NCI-H748 (cell line): ENCODE data around the gene RSBN1L.

Experiments
- DNase-seq: peaks from one replicate; lab custom pipeline; 2025; ENCODE audit not compliant: unreplicated experiment; lab: John Stamatoyannopoulos, UW

RSBN1L gene

DNA sequence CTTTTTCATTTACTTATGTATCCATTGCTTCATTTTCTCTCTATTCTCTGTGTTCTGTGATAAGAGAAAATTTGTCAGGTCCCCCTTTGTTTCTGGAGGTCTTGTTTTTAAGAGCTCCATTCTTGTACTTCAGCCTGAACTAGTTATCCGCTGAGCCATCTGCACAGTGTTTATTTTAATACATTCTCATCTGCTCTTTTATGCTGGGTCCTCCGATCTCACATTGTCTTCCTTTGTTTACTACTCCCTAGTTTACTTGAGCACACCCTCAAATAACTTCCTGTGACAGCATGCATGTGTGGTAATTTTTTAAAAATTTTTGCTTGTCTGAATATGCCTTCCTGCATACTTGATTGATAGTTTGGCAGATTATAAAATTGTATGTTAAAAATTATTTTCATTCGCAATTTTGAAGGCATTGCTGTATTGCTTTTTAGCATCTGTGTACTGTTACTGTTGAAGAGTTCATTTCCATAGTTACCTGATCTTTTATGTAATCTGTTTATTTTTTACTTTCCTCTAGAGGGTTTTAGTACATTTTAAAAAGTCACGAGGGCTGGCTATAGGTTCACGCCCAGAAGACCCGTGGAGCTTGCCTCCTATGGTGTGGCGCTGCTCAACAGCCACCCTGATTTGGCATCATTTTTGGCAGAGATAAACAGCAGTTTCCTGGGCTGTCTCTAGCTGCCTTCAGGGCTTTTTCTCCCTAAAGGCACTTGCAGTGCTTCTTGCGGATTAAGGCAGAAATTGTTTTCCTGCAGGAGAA, 31.9 kb downstream of the RSBN1L start:
- DNase-seq, result peak; percentile 91

DNA sequence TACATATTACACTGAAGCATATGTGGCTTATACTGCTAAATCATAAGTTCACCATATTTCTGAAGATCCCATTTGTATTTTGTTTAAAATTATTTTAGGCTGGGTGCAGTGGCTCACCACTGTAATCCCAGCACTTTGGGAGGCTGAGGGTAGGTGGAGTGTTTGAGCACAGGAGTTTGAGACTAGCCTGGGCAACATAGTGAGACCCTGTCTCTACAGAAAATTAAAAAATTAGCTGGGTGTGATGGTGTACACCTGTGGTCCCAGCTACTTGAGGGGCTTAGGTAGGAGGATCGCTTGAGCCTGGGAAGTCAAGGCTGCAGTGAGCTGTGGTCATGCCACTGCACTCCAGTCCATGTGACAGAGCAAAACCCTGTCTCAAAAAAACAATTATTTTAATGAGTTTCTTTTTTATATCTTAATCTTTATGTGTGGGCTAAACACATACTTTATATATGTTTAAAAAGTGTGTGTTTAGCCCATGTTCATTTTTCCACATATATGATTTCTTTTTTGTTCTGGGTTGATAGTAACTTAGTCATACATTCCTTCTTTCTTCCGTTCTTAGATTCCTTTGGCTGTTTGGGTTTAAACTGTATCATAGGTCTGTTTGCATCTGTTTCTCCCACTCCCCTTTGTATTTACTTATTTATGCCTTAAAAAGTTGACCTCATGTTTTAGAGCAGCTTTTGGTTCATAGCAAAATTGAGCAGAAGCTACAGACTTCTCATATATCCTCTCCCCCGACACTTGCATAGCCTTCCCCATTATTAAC, 33.5 kb downstream of the RSBN1L start:
- DNase-seq, result no peak

DNA sequence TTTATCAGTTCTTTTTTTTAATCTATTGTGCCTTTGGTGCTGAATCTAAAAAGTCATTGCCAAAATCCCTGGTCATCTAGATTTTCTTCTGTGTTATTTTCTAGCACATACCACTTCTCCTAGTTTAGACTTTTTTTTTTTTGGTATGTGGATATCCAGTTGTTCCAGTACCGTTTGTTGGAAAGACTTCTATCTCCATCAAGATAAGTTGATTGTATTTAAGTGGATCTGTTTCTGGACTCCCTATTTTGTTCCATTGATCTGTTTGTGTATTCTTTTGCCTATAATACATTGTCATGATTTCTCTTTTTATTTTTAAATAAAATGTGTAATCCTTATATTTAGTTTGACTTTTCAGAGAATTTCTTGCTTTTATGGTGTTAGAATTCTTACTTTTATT, 35.5 kb downstream of the RSBN1L start:
- DNase-seq, result no peak

DNA sequence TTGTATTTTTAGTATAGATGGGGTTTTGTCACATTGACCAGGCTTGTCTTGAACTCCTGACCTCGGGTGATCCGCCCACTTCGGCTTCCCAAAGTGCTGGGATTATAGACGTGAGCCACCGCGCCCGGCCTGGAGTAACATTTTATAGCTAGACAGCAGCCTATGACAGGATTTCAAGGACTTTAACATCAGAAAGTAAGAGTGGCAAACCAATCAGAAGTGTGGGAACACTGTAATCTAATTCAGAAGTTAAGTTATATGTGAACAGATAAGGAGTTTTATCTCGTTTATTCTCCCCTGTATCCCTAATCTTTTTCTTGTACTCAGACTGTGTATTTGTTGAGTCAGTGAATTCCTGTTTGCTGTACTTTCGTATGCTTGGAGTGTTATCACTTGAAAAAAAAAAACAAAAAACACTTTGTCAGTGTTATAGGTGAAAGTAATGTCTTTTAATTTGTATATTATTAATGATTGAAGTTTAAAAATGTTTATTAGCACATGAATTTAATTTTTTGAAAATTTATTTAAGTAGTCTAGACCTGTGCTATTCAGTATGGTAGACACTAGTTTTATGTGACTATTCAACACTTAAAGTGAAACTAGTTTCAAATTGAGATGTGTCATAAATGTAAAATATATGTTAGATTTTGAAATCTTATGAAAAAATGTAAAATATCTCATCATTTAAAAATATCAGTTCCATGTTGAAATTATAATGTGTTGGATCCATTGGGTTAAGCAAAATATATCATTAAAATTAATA, 38.6 kb downstream of the RSBN1L start:
- DNase-seq, result no peak

DNA sequence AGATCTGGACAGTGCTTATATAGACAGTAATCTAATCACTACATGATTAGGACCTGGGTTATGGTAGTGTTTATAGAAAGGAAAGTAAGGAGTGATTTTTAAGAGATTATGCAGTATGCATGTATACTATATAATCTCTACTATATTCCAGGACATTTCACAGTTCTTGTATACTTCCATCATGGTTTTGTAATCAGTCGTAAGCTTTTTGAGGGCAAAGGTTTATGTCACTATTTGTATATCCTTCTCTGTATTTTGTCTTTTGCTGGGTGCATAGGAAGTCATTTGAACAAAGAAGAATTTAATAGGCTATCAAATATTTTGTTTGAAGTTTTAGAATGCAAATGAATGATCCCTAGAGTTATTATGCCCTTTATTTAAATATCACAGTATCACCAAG, 39.2 kb downstream of the RSBN1L start:
- DNase-seq, result no peak

DNA sequence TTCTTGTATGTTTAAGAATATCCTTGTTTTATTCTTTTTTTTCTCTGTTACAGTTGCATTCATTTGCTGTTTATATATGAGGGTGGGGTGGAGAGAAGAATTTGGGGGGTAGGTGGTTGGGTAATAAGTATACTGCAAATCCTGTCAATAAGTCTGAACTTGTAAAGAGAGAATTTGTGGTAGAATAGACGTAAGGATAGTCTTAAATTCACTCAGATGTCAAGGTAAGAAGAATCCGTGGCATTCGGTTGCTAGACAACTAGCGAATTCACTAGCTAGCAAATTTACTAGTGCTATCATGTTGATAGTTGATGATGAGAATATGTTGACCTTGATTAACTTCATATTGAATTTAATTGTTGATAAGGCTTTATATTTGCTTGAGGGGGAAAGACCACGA, 40.7 kb downstream of the RSBN1L start:
- no peak for DNase-seq

DNA sequence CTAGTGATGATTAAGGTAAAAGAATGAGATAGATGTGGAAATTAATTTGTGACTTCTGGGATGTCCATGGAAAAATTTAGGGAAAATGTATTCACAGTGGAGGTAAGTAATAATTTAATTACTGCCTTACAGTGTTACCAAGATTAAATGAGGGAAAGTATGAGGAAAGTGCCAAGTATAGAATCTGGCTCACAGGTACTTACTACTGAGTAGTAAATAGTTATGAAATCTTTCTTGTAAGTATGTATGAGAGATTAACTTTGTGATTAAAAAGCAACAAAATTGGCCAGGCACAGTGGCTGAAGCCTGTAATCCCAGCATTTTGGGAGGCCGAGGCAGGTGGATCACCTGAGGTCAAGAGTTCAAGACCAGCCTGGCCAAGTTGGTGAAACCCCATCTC, 42.1 kb downstream of the RSBN1L start:
- no peak for DNase-seq

DNA sequence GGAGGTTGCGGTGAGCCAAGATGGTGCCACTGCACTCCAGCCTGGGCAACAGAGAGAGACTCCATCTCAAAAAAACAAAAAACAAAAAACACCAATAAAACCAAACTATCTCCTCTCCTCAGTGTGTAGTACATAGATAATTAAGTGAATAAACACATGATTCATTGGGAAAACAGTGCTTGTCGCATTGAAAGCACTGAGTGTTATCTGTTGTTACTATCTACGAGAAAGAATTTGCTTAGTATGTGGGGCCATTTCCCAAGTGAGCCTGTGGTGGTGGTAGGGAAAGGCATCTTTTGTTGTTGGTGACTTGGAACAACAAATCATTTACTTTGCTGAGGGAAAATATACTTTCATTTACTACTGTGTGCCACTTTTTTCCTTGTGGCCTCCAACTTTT, 42.6 kb downstream of the RSBN1L start:
- DNase-seq, result peak; percentile 7

DNA sequence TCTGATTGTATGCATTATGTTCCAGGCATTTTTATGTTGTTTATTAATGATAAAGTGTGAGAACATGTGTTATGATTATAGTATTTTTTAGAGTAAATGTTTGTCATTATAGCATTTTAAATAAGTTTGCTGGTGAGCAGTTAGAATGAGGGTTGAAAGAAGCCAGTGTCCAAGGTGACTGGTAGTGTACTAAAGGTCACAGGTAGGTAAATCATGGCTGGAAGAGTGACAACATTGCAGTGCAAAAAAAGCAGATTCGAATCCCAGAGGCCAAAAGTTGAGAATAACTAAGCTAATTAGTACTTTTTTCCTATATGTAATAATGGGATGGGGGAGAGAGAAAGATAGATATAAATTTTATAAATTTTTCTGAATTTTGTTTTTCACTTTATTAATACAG, 44.0 kb downstream of the RSBN1L start:
- DNase-seq, result no peak

DNA sequence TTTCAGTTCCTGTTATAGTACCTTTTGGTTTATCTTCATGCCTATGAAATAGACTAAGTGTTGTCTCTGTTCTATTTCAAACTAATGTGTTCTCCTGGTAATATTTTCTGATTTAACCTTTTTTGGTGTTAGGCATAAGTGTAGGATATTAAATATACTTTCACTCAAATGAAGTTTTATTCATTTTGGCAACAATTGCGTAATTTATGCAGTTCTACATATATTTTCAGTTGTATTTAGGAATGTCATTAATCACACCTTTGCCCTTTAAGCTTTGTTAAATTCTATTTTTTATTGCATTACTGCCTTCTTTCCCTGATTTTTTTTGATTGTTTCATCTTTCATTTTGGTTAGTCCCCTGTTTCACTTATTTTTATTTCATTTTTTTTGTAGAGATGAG, 47.3 kb downstream of the RSBN1L start:
- DNase-seq, result no peak

DNA sequence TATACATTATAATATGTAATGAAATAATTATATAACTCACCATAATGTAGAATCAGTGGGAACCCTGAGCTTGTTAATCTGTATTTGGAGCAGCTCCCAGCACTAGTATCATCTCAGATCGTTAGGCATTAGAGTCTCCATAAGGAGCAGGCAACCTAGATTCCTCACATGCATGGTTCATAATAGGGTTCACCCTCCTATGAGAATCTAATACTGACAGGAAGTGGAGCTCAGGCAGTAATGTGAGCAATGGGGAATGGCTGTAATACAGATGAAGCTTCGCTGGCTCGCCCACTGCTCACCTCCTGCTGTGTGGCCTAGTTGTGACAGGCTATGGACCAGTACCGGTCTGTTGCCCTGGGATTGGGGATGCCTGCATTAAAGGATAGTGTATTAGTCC, 49.5 kb downstream of the RSBN1L start:
- no peak for DNase-seq

DNA sequence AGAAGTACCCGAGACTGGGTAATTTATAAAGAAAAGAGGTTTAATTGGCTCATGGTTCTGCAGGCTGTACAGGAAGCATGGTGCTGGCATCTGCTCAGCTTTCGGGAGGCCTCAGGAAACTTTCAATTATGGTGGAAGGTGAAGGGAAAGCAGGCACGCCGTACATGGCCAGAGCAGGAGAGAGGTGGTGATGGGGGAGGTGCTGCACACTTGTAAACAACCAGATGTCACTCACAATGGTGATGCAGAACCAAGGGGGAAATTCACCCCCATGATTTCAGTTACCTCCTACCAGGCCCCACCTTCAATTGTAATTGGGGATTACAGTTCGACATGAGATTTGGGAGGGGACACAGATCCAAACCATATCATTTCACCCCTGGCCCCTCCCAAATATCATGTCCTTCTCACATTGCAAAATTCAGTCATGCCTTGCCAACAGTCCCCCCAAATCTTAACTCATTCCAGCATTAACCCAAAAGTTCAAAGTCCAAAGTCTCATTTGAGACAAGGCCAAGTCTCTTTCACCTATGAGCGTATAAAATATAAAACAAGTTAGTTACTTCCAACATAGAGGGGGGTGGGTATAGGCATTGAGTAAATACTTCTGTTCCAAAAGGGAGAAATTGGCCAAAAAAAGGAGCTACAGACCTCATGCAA, 50.0 kb downstream of the RSBN1L start:
- DNase-seq, result no peak

DNA sequence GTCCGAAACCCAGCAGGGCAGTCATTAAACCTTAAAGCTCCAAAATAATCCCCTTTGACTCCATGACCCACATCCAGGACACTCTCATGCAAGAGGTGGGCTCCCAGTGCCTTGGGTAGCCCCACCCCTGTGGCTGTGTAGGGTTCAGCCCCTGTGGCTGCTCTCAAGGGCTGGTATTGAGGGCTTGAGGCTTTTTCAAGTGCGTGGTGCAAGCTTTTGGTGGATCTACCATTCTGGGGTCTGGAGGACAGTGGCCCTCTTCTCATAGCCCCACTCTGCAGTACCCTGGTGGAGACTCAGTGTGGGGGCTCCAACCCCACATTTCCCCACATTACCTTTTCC, 50.5 kb downstream of the RSBN1L start:
- no peak for DNase-seq

DNA sequence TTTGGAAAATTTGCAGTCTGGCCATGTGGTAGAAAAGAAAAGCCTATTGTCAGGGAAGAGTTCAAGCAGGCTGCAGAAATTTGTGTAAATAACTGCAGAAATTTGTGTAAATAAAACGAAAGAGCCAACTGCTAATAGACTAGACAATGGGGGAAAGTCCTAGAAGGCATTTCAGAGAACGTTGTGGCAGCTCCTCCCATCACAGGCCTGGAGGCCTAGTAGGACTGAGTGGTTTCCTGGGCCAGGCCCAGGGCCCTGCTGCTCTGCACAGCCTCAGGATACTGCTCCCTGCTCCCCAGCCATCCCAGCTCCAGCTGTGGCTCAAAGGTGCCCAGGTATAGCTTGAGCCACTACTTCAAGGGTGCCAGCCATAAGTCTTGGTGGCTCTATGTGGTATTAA, 50.9 kb downstream of the RSBN1L start:
- DNase-seq, result no peak

DNA sequence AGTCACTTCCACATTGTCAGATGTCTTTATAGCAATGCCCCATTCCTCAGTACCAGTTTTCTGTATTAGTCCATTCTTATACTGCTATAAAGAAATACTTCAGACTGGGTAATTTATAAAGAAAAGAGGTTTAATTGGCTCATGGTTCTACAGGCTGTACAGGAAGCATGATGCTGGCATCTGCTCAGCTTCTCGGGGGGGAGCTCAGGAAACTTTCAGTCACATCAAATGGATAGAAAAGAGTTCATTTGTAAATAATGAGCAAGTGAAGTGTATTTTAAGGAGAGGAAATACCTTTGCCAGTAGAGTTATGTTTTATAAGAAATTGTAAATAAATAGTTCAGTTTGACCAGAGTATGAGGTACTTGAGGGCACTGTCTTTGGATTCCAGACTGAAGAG, 51.5 kb downstream of the RSBN1L start:
- DNase-seq, result no peak

DNA sequence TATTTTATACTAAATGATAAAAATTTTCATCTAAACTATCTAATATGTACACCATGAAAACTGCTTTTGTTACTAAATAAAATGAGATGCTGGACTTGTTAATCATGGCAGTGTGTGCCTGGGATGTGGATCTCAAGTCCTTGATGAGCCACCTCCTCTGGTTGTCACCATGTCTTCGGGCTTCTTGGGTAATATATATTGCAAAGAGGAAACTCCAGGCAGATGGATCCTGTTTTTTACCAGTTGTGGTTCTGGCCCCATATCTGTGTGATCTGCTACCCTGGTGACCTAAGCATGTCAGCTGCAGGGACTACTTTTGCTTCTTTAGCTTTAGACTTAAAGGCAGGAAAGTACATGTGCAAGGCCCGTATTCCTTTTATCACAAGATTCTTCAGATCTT, 55.8 kb downstream of the RSBN1L start:
- no peak for DNase-seq

DNA sequence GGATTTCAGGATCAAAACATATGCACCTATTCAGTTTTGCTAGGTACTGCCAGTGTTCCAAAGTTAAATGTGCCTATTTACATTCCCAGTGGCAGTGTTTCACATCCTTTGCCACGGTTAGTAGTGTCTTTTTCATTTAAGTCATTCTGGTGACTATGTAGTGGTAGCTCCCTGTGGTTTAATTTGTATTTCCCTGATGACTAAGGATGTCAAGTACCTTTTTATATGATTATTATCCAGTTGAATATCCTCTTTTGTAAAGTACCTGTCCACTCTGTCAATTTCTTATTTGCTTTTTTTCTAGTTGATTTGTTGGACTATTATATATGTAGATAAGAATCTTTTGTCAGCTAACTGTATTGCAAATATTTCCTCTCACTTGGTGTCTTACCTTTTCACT, 56.9 kb downstream of the RSBN1L start:
- DNase-seq, result peak; percentile 37

DNA sequence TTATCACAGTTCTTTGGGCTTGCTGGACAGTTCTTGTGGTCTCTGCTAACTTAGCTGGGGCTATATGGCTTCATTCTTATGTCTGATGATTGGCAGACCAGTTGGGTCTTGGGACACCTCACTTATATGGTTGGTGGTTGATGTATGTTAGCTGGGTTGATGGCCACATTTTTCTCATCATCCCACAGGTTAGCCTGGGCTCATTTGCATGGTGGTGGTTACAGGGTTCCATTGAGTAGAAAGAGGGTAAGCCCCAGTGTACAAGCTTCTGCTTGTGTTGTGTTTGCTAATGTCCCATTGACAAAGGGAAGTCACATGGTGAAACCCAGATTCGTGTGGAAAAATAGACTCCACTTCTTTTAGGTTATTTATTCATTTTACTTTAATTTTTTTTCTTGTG, 61.3 kb downstream of the RSBN1L start:
- DNase-seq, result no peak

DNA sequence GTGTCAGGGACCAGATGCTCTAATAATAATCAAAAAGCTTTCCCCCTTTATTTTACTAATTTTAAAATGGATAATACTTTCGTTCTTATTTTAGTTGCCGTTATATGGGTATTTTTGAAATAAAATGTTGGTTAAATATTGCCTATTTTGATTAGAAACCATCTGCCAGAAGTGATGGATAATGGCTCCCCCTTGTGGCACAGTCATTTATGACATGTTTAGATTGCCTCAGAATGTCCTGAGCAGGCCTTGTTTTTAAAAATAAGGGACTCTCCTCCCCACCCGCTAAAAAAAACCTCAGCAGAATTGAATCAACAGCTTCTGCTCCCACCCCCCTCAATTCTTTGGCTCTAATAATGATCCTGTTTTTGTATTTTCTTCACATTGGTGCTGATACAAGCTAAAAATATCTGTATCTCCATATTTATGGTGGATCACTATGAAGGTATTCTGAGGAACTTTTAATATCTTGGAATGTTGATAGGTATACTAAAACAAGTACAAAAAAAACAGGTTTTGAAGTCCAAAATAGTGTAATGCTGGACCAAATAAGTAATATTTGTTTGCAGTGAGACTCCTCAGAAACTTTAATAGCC, 63.1 kb downstream of the RSBN1L start:
- peak; percentile 31 for DNase-seq

DNA sequence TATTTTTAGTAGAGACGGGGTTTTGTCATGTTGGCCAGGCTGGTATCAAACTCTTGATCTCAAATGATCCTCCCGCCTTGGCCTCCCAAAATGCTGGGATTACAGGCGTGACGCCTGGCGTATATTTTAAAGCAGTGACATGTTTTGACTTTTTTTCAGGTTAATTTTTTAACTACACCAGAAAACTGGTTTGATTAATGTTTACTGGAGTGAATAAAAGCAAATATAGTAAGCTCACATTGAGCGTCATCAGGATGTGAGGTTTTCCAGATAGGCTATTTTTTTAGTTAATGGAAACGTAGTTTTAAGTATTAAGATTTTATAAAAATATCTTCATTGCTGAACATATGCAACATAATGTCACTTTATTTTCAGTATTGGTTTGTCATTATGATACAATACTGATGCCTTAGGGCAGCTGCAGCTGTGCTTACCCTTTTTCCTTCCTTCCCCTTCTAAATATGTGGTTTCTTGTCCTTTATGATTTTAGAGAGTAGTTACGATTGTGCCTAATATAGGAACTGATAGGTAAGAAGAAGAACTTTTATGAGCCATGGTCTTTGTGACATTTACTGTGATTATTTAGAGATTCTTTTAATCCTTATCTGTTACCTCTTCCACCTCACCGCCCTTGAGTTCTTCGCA, 64.7 kb downstream of the RSBN1L start:
- DNase-seq, result no peak

DNA sequence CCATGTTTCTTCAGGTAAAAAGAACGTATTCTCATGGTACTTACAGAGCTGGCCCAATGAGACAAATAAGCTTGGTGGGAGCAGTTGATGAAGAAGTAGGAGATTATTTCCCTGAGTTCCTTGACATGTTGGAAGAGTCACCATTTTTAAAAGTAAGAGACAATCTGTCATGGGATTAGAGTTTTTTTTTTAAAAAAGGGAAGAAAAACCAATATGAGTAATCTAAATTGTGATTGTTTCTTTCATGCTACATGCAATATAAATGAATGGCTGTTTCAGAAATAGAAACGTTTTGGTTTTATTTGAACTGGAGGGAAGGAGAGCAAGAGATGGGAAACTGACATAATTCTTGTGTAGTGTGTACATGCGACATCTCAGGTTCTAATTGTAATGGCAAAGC, 69.2 kb downstream of the RSBN1L start:
- DNase-seq, result no peak
